Coronary artery (tissue), 2 donors: ENCODE measurements around the gene ABCA1.

ENCODE experiments used
- DNase-seq: peaks from one replicate; pipeline ENCODE4 v3.0.0-alpha.2; 2017; ENCODE audit warnings: low spot score
- H3K27ac ChIP-seq, 2 donors: fragments of 200-600 bp; sonication (generic); one replicate each; pipeline ENCODE4 v1.5.1; 2016 to 2019
- H3K4me3 ChIP-seq: fragments of 200-600 bp; sonication (generic); 2 replicates; pipeline ENCODE4 v1.5.1; 2016; ENCODE audit warnings: mild to moderate bottlenecking, moderate library complexity
- CTCF ChIP-seq: fragments of 200-600 bp; sonication (generic); IDR thresholded peaks from one replicate; pipeline ENCODE4 v1.5.1; 2019; ENCODE audit warnings: antibody characterized with exemption

Gene ABCA1

DNA sequence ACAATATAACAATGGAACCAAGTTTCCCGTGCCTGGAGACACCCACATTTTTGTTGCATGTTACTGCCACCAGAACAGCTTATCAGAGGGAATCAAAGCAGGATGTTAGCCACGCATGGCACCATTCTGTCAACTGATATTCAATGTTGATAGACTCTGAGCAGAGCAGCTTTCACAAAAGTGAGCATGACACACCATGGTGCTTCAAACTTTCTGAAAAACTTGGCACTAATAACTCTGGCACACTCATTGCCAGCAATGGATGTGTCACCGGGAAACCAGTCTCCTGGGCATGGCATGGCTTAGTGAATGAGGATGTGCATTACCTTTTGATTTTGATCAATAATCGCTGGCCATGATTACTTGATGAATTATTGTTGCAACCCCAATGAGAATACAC lies 144.4 kb downstream of the ABCA1 start:
- TF ChIP-seq CTCF = no peak
- Histone ChIP-seq H3K4me3 (no peak overlapping the region), H3K27ac (no peak overlapping the region)
- no peak for DNase-seq

GRCh38 chr9:104780796-104781395 lies 147.1 kb downstream of the ABCA1 start:
- DNase-seq = no peak
- TF ChIP-seq CTCF = no peak
- H3K4me3 ChIP-seq = no peak overlapping the region
- no peak overlapping the region for H3K27ac ChIP-seq

DNA sequence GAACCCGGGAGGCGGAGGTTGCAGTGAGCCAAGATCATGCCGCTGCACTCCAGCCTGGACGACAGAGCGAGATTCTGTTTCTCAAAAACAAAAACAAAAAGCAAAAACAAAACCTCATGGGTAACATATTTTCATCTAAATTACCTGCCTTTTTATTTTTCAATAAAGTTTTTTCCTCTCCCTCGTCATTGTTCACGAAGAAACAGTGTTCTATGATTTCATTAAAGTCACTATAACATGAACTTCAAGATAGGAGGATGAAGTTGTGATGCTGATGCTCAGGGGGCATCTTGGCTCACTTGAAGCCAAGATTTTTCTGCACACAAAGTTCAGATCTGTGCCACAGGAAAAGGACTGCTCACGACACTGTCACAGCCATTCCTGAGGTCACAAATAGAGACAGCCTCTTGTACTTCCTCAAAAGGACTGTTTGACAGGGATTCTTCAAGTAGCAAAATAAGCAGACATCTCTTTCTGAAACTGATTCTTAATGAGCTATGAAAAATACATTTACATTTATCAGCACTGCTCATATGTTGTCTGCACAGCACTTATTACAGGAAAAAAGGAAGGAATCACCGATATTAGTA lies 147.9 kb downstream of the ABCA1 start:
- Histone ChIP-seq H3K4me3 (no peak overlapping the region), H3K27ac (no peak overlapping the region)
- DNase-seq = no peak
- no peak for TF ChIP-seq CTCF

- DNase-seq = no peak
- TF ChIP-seq CTCF = no peak
- no peak overlapping the region for H3K4me3 ChIP-seq
- H3K27ac ChIP-seq = no peak overlapping the region
Observed at GRCh38 chr9:104779334-104779733, 148.6 kb downstream of the ABCA1 start.

- Histone ChIP-seq H3K4me3 (no peak overlapping the region), H3K27ac (no peak overlapping the region)
- no peak for DNase-seq
- no peak for TF ChIP-seq CTCF
Observed at GRCh38 chr9:104778802-104779201, 149.2 kb downstream of the ABCA1 start.

DNA sequence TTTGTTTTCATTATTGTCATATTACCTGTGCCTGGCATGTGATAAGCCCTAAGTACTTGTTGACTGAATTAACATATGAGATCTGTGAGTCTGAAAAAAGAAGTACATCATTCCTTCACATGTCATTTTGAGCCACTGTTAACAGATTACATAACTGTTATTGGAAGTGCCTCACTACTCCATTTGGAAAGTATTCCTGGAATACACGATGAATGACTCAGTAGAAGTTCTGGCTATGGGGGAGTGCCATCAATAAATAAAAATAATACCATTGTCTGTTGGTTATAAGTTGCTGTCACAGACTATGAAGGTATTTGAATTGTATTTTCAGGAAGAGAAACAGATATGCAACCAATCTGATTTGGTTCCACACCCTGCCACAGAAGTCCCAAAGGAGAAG lies 151.2 kb downstream of the ABCA1 start:
- H3K4me3 ChIP-seq = no peak overlapping the region
- H3K27ac ChIP-seq = peak overlapping the region in 1 of 2 donors; percentile 46
- TF ChIP-seq CTCF = no peak

GRCh38 chr9:104775976-104776375 lies 152.0 kb downstream of the ABCA1 start:
- no peak overlapping the region for H3K4me3 ChIP-seq
- DNase-seq = no peak
- no peak for TF ChIP-seq CTCF
- H3K27ac ChIP-seq = peak overlapping the region in 1 of 2 donors; percentile 24

More for the DNA sequence above, 151.2 kb downstream of the ABCA1 start:
- no peak for DNase-seq
